ENCODE data around the gene CRIP2.

DNA sequence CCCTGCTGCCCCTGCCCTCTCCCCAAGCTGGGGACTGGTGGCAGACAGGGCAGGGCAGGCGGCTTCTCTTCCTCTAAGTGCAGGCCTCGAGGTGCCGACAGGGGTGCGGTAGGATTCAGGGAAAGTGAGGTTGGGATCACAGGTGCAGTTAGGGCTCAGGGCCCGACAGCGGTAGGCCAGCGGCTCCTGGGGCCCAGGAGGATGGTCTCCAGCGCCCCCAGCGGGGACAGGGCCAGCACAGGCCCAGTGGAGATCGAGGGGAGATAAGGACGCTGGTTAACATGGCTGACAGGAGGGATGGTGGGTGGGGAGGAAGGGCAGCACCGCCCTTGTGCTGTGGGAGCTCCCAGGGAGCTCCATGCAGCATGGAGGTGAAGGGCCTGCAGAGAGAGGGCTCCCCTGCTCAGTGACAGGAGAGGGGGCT is 11.1 kb downstream of the CRIP2 start:
- TF ChIP-seq, protein P1, sequence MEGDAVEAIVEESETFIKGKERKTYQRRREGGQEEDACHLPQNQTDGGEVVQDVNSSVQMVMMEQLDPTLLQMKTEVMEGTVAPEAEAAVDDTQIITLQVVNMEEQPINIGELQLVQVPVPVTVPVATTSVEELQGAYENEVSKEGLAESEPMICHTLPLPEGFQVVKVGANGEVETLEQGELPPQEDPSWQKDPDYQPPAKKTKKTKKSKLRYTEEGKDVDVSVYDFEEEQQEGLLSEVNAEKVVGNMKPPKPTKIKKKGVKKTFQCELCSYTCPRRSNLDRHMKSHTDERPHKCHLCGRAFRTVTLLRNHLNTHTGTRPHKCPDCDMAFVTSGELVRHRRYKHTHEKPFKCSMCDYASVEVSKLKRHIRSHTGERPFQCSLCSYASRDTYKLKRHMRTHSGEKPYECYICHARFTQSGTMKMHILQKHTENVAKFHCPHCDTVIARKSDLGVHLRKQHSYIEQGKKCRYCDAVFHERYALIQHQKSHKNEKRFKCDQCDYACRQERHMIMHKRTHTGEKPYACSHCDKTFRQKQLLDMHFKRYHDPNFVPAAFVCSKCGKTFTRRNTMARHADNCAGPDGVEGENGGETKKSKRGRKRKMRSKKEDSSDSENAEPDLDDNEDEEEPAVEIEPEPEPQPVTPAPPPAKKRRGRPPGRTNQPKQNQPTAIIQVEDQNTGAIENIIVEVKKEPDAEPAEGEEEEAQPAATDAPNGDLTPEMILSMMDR (IDR thresholded peaks at IDR 0.05; ENCODE audit: low read depth, low read length), result peak; percentile 44
- no peak for TF ChIP-seq EZH2phosphoT487 (IDR thresholded peaks at IDR 0.05; ENCODE audit: low read depth)

All from OCI-LY3 (cell line).